Esophagus squamous epithelium (tissue), 4 donors: ENCODE results near the gene NAA80.

Source experiments
- POLR2A ChIP-seq, 4 donors: fragments of 450-650 bp; IDR thresholded peaks; one replicate each; pipeline ENCODE4 v1.6.1; 2017; ENCODE audit warnings: antibody characterized with exemption in 4 of 4, mild to moderate bottlenecking in 4 of 4, moderate library complexity in 3 of 4
- TF ChIP-seq, protein P1 (sequence below), 6 experiments: fragments of 450-650 bp in 4 of 6; fragments of 200-600 bp in 2 of 6; sonication (generic) in 2 of 6; IDR thresholded peaks; one replicate each; pipeline ENCODE4 v1.5.1; 2016 to 2019; ENCODE audit warnings: antibody characterized with exemption in 6 of 6, mild to moderate bottlenecking in 4 of 6, moderate library complexity in 4 of 6

DNA sequence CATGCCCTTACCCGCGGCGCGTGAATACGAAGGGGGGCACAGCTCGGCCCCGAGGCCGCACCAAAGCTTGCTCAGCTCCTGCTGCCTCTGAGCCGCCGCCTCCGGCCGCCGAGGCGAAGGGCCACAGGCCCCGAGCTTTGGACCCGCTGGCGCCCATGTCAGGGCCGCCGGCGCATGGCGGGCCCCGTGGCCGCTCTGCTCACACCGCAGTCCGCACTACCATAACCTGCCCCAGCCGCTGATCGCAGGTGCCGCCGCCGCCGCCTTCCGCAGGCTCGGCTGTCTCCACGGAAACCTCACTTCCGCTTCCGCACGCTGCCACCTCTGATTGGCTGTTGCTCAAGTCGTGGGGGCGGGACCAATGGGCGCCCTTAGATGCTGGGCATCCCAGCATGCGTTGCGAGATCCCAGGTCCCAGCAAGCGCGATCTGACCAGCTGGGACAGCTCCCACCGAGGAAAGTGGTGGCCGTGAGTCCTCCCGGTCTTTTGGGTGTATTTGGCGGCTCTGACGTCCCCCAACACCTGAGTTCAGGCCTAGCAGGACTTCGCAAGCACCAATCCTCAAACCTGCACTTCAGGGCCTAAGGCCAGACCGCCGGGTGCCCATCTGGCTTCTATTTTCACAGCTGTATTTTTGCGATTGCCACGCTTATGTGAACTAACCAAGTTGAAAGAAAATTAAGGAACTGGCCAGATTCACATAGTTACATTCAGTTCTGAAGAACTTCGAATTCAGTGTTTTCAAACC lies 28.9 kb upstream of the NAA80 start, which contains the start of gene TUSC2:
- TF ChIP-seq, protein P1, sequence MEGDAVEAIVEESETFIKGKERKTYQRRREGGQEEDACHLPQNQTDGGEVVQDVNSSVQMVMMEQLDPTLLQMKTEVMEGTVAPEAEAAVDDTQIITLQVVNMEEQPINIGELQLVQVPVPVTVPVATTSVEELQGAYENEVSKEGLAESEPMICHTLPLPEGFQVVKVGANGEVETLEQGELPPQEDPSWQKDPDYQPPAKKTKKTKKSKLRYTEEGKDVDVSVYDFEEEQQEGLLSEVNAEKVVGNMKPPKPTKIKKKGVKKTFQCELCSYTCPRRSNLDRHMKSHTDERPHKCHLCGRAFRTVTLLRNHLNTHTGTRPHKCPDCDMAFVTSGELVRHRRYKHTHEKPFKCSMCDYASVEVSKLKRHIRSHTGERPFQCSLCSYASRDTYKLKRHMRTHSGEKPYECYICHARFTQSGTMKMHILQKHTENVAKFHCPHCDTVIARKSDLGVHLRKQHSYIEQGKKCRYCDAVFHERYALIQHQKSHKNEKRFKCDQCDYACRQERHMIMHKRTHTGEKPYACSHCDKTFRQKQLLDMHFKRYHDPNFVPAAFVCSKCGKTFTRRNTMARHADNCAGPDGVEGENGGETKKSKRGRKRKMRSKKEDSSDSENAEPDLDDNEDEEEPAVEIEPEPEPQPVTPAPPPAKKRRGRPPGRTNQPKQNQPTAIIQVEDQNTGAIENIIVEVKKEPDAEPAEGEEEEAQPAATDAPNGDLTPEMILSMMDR (IDR thresholded peaks at IDR 0.05), result peak in 2 of 6 experiments; percentile 11 to 36
- TF ChIP-seq POLR2A (IDR thresholded peaks at IDR 0.05), result peak in 3 of 4 donors; percentile 62 to 81 (median 78)
